GM12878 (cell line): ENCODE results near the gene TGFBR3. TPM values are rescaled to one million over a fixed set of nuclear protein-coding genes. Genes with fewer than 3 reads are reported as not detected.

Experiments
- BACH1 ChIP-seq: fragments of 450-650 bp; IDR thresholded peaks from 2 replicates; pipeline ENCODE4 v1.6.1; 2017; ENCODE audit warnings: mild to moderate bottlenecking, borderline replicate concordance
- CTCF ChIP-seq, 3 experiments: IDR thresholded peaks in 2 of 3; conservative IDR thresholded peaks in 1 of 3; 2 replicates each; pipeline ENCODE4 v1.5.1; 2011; ENCODE audit warnings: low read depth in 3 of 3, low read length in 3 of 3, mild to moderate bottlenecking in 3 of 3, control low read depth in 2 of 3, moderate library complexity in 2 of 3, inconsistent platforms in 1 of 3, mixed read lengths in 1 of 3; ENCODE audit not compliant: control insufficient read depth in 2 of 3, insufficient read depth in 1 of 3; ENCODE audit errors: extremely low read depth in 1 of 3
- DPF2 ChIP-seq: fragments of 450-650 bp; IDR thresholded peaks from 2 replicates; pipeline ENCODE4 v1.6.1; 2017; ENCODE audit warnings: mild to moderate bottlenecking
- FOXM1 ChIP-seq: IDR thresholded peaks from 2 replicates; pipeline ENCODE4 v1.6.1; 2012; ENCODE audit warnings: low read depth, mild to moderate bottlenecking, inconsistent platforms, low read length, moderate library complexity
- HDAC2 ChIP-seq: fragments of 200-600 bp; sonication (generic); IDR thresholded peaks from 2 replicates; pipeline ENCODE4 v1.6.1; 2017
- JUND ChIP-seq: IDR thresholded peaks from 2 replicates; pipeline ENCODE4 v1.6.1; 2012; ENCODE audit warnings: low read depth, mild to moderate bottlenecking, low read length, improper control_type of control experiment, moderate library complexity
- MTA2 ChIP-seq: fragments of 450-650 bp; IDR thresholded peaks from 2 replicates; pipeline ENCODE4 v1.6.1; 2016; ENCODE audit warnings: low read depth, mild to moderate bottlenecking, moderate library complexity
- NFYA ChIP-seq: IDR thresholded peaks from 2 replicates; pipeline ENCODE4 v1.6.1; 2011; ENCODE audit warnings: low read depth, mild to moderate bottlenecking, low read length, improper control_type of control experiment, borderline replicate concordance
- RCOR1 ChIP-seq: conservative IDR thresholded peaks from 2 replicates; pipeline ENCODE4 v1.6.1; 2012; ENCODE audit warnings: low read depth, low read length, improper control_type of control experiment
- SPI1 ChIP-seq: IDR thresholded peaks from 2 replicates; pipeline ENCODE4 v1.6.1; 2011; ENCODE audit warnings: low read depth, mild to moderate bottlenecking, low read length, moderate library complexity, borderline replicate concordance; ENCODE audit not compliant: insufficient read depth
- SUPT20H ChIP-seq: IDR thresholded peaks from 2 replicates; pipeline ENCODE4 v1.6.1; 2011; ENCODE audit warnings: low read depth, mild to moderate bottlenecking, low read length, moderate library complexity, borderline replicate concordance; ENCODE audit not compliant: control insufficient read depth
- YY1 ChIP-seq: IDR thresholded peaks from 2 replicates; pipeline ENCODE4 v1.6.1; 2011; ENCODE audit warnings: low read depth, mild to moderate bottlenecking, low read length
- ZBTB4 ChIP-seq: fragments of 450-650 bp; formaldehyde crosslinking; IDR thresholded peaks from 2 replicates; pipeline ENCODE4 v1.4.0; 2022; ENCODE audit warnings: mild to moderate bottlenecking, moderate library complexity
- polyA plus RNA-seq, 11 experiments: library from polyadenylated mRNA; depleted of rRNA in 4 of 11; unstranded in 6 of 11; stranded (reverse) in 5 of 11; fragments of >200 nt; fragmentation: Nextera tagmentation in 4 of 11; fragmentation: Illumina TruSeq in 1 of 11; extraction: Ambion mirVana in 4 of 11; extraction: Trizol in 1 of 11; gene quantifications; 1 replicate in 1 of 11; 2 replicates in 10 of 11; pipeline versions ENCODE4 v1.2.1 to v1.2.3, GENCODE V29; 2011 to 2016; ENCODE audit warnings: inconsistent platforms in 2 of 11, missing spikeins in 2 of 11, low read depth in 1 of 11
- total RNA-seq, 4 experiments: library from RNA; depleted of rRNA in 3 of 4; stranded (reverse); fragments of >200 nt in 3 of 4; fragmentation: Illumina TruSeq in 1 of 4; extraction: Trizol in 1 of 4; gene quantifications; 2 replicates each; pipeline versions ENCODE4 v1.2.1 to v1.2.3, GENCODE V29; 2013 to 2021

Gene TGFBR3
- total and polyA plus RNA-seq, 10 of the 15 experiments (the other 5 are each of a cell fraction or from before 2014, with no cell fraction given), result 2.7 to 16.5 (median 12.6) TPM

GRCh38 chr1:91775227-91775626, 110.7 kb downstream of the TGFBR3 start (continued):
- TF ChIP-seq SUPT20H (no peak), RCOR1 (no peak), ZBTB4 (CRISPR knock-in tag) (no peak), NFYA (no peak), HDAC2 (no peak), FOXM1 (no peak), SPI1 (no peak), DPF2 (no peak), MTA2 (no peak), BACH1 (no peak), YY1 (no peak), JUND (no peak), CTCF (IDR thresholded peaks at IDR 0.05 in 2 of 3, conservative IDR thresholded peaks at IDR 0.05 in 1 of 3; ENCODE audit: control insufficient read depth in 2 of 3, extremely low read depth in 1 of 3, insufficient read depth in 1 of 3, low read depth in 3 of 3, low read length in 3 of 3) (no peak)
